ENCODE results near the gene ALKBH8. TPM values are rescaled to one million over a fixed set of nuclear protein-coding genes. Genes with fewer than 3 reads are reported as not detected.
A peak's percentile ranks its signal among the peaks of the same experiment; 100 is the strongest.

Gene ALKBH8
- total and polyA plus RNA-seq, 2 experiments from 2014 or later, result 6.6 to 10.7 TPM

GRCh38 chr11:107591378-107592230, 26.1 kb upstream of the ALKBH8 start:
- WGBS, 2 experiments (ENCODE audit: low coverage in 1 of 2, low lambda C conversion rate in 2 of 2, missing lambda C conversion rate in 2 of 2), result 2 to 3% methylated on average over 47 to 49 of the region's 49 CpGs
- Histone ChIP-seq H3K27me3 (replicated peaks; ENCODE audit: insufficient read depth) (peaks cover 20% of the 10 kb centered on the region), H3K36me3 (ENCODE audit: low read depth) (no peaks in the 10 kb centered on the region), H3K27ac (no peak overlapping the region), H3K4me1 (ENCODE audit: insufficient read depth) (peaks cover 12% of the 10 kb centered on the region), H3K9me2 (ENCODE audit: insufficient read depth) (no peaks in the 10 kb centered on the region), H3K4me2 (ENCODE audit: unreplicated experiment) (peak overlapping the region; percentile 79), H4K20me1 (ENCODE audit: insufficient read depth) (no peaks in the 10 kb centered on the region), H3K79me2 (ENCODE audit: insufficient read depth) (no peaks in the 10 kb centered on the region), H3K4me3 (peak overlapping the region; percentile 73), H3K9ac (peak overlapping the region; percentile 50), H2AFZ (peak overlapping the region; percentile 83), H3K9me3 (ENCODE audit: low read depth) (no peaks in the 10 kb centered on the region), H3F3A (ENCODE audit: insufficient read depth) (peaks cover 24% of the 10 kb centered on the region)
- peak; percentile 70 for DNase-seq
- no peak for TF ChIP-seq EZH2phosphoT487 (IDR thresholded peaks at IDR 0.05; ENCODE audit: insufficient read depth, low read depth)
- peak; percentile 8 for TF ChIP-seq EZH2 (IDR thresholded peaks at IDR 0.05; ENCODE audit: insufficient read depth, poor library complexity, severe bottlenecking)
- in situ Hi-C loops (cut with MboI), result no loop called here

GRCh38 chr11:107590460-107591377, 25.2 kb upstream of the ALKBH8 start, which contains the start of gene ELMOD1:
TSS of gene ELMOD1 (plus strand) at chr11:107591147. CDS start at chr11:107618190, 27,043 bp downstream.
- Histone ChIP-seq H3K4me1 (ENCODE audit: insufficient read depth) (peaks cover 12% of the 10 kb centered on the region), H3K4me2 (ENCODE audit: unreplicated experiment) (peak within 1 kb of the TSS; percentile 79), H3K79me2 (ENCODE audit: insufficient read depth) (no peaks in the 10 kb centered on the region), H3K27ac (no peak within 1 kb of the TSS), H2AFZ (peak within 1 kb of the TSS; percentile 83), H3F3A (ENCODE audit: insufficient read depth) (peaks cover 24% of the 10 kb centered on the region), H3K4me3 (peak within 1 kb of the TSS; percentile 73), H3K36me3 (ENCODE audit: low read depth) (no peaks in the 10 kb centered on the region), H3K27me3 (replicated peaks; ENCODE audit: insufficient read depth) (peaks cover 17% of the 10 kb centered on the region), H4K20me1 (ENCODE audit: insufficient read depth) (no peaks in the 10 kb centered on the region), H3K9me2 (ENCODE audit: insufficient read depth) (no peaks in the 10 kb centered on the region), H3K9me3 (ENCODE audit: low read depth) (no peaks in the 10 kb centered on the region), H3K9ac (peak within 1 kb of the TSS; percentile 50)
- 1% methylated on average over 40 to 41 of the region's 74 CpGs for WGBS, 2 experiments (ENCODE audit: low coverage in 1 of 2, low lambda C conversion rate in 2 of 2, missing lambda C conversion rate in 2 of 2)
- TF ChIP-seq EZH2 (IDR thresholded peaks at IDR 0.05; ENCODE audit: insufficient read depth, poor library complexity, severe bottlenecking), result no peak
- TF ChIP-seq EZH2phosphoT487 (IDR thresholded peaks at IDR 0.05; ENCODE audit: insufficient read depth, low read depth), result no peak
- in situ Hi-C loops (cut with MboI), result no loop called here
- DNase-seq, result peak; percentile 76

DNA sequence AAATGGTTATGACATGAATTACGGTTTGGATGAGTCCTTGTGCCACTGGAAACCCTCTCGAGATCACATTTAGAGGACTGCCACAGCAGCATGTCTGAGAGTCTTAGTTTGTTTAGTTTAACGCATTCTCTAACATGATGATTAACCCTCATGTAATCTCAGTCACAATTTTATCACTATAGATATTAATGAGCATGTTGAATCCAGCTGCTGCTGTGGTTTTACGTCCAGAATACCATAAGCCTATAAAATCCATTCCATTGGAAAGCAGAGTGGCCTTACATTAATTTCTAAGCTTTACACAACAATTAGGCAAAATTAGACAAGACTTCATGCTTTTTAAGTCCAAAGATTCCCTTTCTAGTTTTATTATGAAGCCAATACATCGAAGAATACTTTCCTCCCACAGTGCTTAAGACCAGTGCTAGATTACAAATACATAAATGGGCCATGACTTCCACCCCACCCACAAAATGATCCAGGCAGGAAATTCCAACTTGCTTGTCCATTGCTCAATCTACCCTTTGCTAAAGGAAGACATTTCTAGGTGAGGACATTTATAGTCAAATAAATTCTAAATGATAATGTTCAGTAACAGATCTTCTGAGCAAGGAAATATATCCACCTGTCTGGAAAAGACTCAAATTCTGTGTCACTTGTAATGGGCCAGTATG, 21.9 kb upstream of the ALKBH8 start:
- Histone ChIP-seq H3K9ac (no peak overlapping the region), H3F3A (ENCODE audit: insufficient read depth) (peaks cover 21% of the 10 kb centered on the region), H3K9me2 (ENCODE audit: insufficient read depth) (no peaks in the 10 kb centered on the region), H2AFZ (no peak overlapping the region), H3K4me3 (no peak overlapping the region), H3K9me3 (ENCODE audit: low read depth) (no peaks in the 10 kb centered on the region), H3K36me3 (ENCODE audit: low read depth) (no peaks in the 10 kb centered on the region), H3K27me3 (replicated peaks; ENCODE audit: insufficient read depth) (peaks cover 8% of the 10 kb centered on the region; the same call in 1 of the 2 replicates), H3K79me2 (ENCODE audit: insufficient read depth) (no peaks in the 10 kb centered on the region), H4K20me1 (ENCODE audit: insufficient read depth) (no peaks in the 10 kb centered on the region), H3K27ac (no peak overlapping the region), H3K4me1 (ENCODE audit: insufficient read depth) (peaks cover 22% of the 10 kb centered on the region), H3K4me2 (ENCODE audit: unreplicated experiment) (peak overlapping the region; percentile 28)
- peak; percentile 43 for DNase-seq
- in situ Hi-C loops (cut with MboI), result loop anchor here (10.0 kb wide), 1 partner anchor 187 kb away; no protein-coding TSS in a partner anchor
- 44 to 49% methylated on average over 5 of the region's 5 CpGs for WGBS, 2 experiments (ENCODE audit: low coverage in 1 of 2, low lambda C conversion rate in 2 of 2, missing lambda C conversion rate in 2 of 2)
- TF ChIP-seq EZH2phosphoT487 (IDR thresholded peaks at IDR 0.05; ENCODE audit: insufficient read depth, low read depth), result no peak
- no peak for TF ChIP-seq EZH2 (IDR thresholded peaks at IDR 0.05; ENCODE audit: insufficient read depth, poor library complexity, severe bottlenecking)

All from GM23248 (cell line).